Amniotic stem cell (primary cell): ENCODE data around the gene PPFIA1.

Source experiments
- DNase-seq: peaks from one replicate; lab custom pipeline; 2025; lab: John Stamatoyannopoulos, UW

PPFIA1 gene

GRCh38 chr11:70415642-70416395 lies 145.3 kb downstream of the PPFIA1 start:
- DNase-seq, result no peak

- DNase-seq, result no peak
Observed at GRCh38 chr11:70416881-70417280, 146.4 kb downstream of the PPFIA1 start.

GRCh38 chr11:70418130-70418529 lies 147.6 kb downstream of the PPFIA1 start:
- DNase-seq, result no peak

GRCh38 chr11:70419307-70420007 lies 149.0 kb downstream of the PPFIA1 start:
- DNase-seq, result no peak

- no peak for DNase-seq
Observed at GRCh38 chr11:70420008-70420464, 149.5 kb downstream of the PPFIA1 start.

GRCh38 chr11:70420496-70420895 lies 150.0 kb downstream of the PPFIA1 start:
- no peak for DNase-seq

GRCh38 chr11:70421123-70421522 lies 150.6 kb downstream of the PPFIA1 start:
- DNase-seq, result no peak

- no peak for DNase-seq
Observed at GRCh38 chr11:70422692-70423522, 152.4 kb downstream of the PPFIA1 start.

GRCh38 chr11:70423523-70424505 lies 153.3 kb downstream of the PPFIA1 start:
- no peak for DNase-seq

- no peak for DNase-seq
Observed at GRCh38 chr11:70424765-70425344, 154.4 kb downstream of the PPFIA1 start.

GRCh38 chr11:70427436-70427835 lies 156.9 kb downstream of the PPFIA1 start:
- no peak for DNase-seq

- no peak for DNase-seq
Observed at GRCh38 chr11:70428701-70429427, 158.4 kb downstream of the PPFIA1 start.

- no peak for DNase-seq
Observed at GRCh38 chr11:70429428-70429705, 158.9 kb downstream of the PPFIA1 start.

GRCh38 chr11:70429724-70430521 lies 159.4 kb downstream of the PPFIA1 start:
- no peak for DNase-seq

- DNase-seq, result no peak
Observed at GRCh38 chr11:70430671-70431574, 160.4 kb downstream of the PPFIA1 start.

- no peak for DNase-seq
Observed at GRCh38 chr11:70431611-70432010, 161.1 kb downstream of the PPFIA1 start.

GRCh38 chr11:70432065-70432464 lies 161.6 kb downstream of the PPFIA1 start:
- no peak for DNase-seq

- no peak for DNase-seq
Observed at GRCh38 chr11:70432580-70432979, 162.1 kb downstream of the PPFIA1 start.

- no peak for DNase-seq
Observed at GRCh38 chr11:70433038-70433437, 162.5 kb downstream of the PPFIA1 start.
